Stomach (tissue), 4 donors: Measurements from ENCODE around the gene GRAMD1B.

ENCODE experiments used
- POLR2A ChIP-seq, 4 donors: fragments of 450-650 bp; IDR thresholded peaks; one replicate each; pipeline ENCODE4 v1.6.1; 2016; ENCODE audit warnings: antibody characterized with exemption in 4 of 4, control low read depth in 2 of 4, mild to moderate bottlenecking in 1 of 4, moderate library complexity in 1 of 4
- POLR2AphosphoS5 ChIP-seq, 3 donors: sonication (generic); formaldehyde crosslinking; IDR thresholded peaks; one replicate each; pipeline ENCODE4 v1.6.1; 2016; ENCODE audit warnings: antibody characterized with exemption in 3 of 3
- TF ChIP-seq, protein P1 (sequence below), 7 experiments: fragments of 450-650 bp in 4 of 7; fragments of 200-600 bp in 3 of 7; sonication (generic) in 3 of 7; IDR thresholded peaks; one replicate each; pipeline ENCODE4 v1.5.1; 2016 to 2019; ENCODE audit warnings: antibody characterized with exemption in 7 of 7, control low read depth in 2 of 7, mild to moderate bottlenecking in 1 of 7

- TF ChIP-seq POLR2AphosphoS5 (IDR thresholded peaks at IDR 0.05) (no peak), POLR2A (IDR thresholded peaks at IDR 0.05) (no peak)
- TF ChIP-seq, protein P1, sequence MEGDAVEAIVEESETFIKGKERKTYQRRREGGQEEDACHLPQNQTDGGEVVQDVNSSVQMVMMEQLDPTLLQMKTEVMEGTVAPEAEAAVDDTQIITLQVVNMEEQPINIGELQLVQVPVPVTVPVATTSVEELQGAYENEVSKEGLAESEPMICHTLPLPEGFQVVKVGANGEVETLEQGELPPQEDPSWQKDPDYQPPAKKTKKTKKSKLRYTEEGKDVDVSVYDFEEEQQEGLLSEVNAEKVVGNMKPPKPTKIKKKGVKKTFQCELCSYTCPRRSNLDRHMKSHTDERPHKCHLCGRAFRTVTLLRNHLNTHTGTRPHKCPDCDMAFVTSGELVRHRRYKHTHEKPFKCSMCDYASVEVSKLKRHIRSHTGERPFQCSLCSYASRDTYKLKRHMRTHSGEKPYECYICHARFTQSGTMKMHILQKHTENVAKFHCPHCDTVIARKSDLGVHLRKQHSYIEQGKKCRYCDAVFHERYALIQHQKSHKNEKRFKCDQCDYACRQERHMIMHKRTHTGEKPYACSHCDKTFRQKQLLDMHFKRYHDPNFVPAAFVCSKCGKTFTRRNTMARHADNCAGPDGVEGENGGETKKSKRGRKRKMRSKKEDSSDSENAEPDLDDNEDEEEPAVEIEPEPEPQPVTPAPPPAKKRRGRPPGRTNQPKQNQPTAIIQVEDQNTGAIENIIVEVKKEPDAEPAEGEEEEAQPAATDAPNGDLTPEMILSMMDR (IDR thresholded peaks at IDR 0.05), result no peak
Measured at GRCh38 chr11:123523539-123523938, 93.5 kb downstream of the GRAMD1B start.
